ENCODE measurements around the gene ITGB1. TPM values are rescaled to one million over a fixed set of nuclear protein-coding genes. Genes with fewer than 3 reads are reported as not detected.
"Not testable (repeated sequence)": the region's sequence is repeated elsewhere in the genome, so short reads cannot be mapped to it uniquely, and the experiment has no call there.

The ITGB1 gene
- total RNA-seq, 2 donors from 2014 or later = 125 to 126 TPM

GRCh38 chr10:32917817-32918216 lies 40.2 kb downstream of the ITGB1 start:
- H3K9me3 Mint-ChIP-seq; H3K27me3 Mint-ChIP-seq; H3K27ac Mint-ChIP-seq; H3K4me3 Mint-ChIP-seq; ATAC-seq (replicated peaks): not testable (repeated sequence)
- Mint-ChIP-seq H3K36me3 (ENCODE audit: low read depth) (peaks cover 97% of the 10 kb centered on the region), H3K4me1 (peaks cover 11% of the 10 kb centered on the region)

DNA sequence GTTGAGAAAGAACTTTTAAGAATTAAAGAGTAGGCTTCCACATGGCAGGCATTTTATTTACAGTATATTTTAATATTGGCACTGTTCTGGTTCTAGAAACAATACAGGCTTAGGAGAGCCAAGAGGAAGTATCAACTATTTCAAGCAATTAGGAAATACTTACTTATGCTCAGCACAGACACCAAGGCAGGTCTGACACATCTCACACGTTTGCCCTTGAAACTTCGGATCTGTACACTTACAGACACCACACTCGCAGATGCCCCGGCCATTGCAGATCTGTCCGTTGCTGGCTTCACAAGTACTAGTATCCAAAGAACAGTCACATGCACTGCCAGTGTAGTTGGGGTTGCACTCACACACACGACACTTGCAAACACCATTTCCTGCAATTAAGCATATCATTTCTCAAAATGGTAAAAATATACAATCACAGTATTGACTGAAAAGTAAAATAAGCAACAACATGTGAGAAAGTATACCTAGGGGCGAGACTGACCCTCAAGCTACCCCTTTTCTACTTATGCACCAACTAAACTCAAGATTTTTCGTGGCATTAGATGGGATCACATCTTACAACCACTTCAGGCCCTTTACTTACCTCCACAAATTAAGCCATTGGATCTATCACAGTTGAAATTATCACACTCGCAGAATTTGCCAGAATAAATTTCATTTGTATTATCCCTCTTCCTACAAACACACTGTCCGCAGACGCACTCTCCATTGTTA lies 46.6 kb downstream of the ITGB1 start:
- no peak for ATAC-seq (replicated peaks)
- peaks cover 11% of the 10 kb centered on the region for H3K4me1 Mint-ChIP-seq
- H3K4me3 Mint-ChIP-seq = no peak overlapping the region
- peaks cover 100% of the 10 kb centered on the region for H3K36me3 Mint-ChIP-seq (ENCODE audit: low read depth)
- no peak overlapping the region for H3K27ac Mint-ChIP-seq
- no peaks in the 10 kb centered on the region for H3K9me3 Mint-ChIP-seq
- H3K27me3 Mint-ChIP-seq = no peaks in the 10 kb centered on the region

DNA sequence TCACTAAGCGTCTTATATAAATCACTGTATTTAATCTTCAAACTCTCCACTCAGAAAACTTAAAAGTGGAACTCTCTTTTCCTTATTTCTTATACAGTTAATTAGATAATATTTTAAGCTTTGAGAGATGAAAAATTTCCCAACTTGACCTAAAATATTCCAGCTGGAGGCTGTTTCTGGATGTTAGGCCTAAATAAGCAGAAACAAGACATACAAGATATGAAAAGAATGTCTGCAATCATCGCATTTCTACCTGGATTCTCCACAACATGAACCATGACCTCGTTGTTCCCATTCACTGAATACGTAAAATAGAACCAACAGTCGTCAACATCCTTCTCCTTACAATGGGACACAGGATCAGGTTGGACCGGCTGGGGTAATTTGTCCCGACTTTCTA lies 48.1 kb downstream of the ITGB1 start:
- Mint-ChIP-seq H3K36me3 (ENCODE audit: low read depth) (peaks cover 100% of the 10 kb centered on the region), H3K4me1 (peaks cover 14% of the 10 kb centered on the region)
- H3K27me3 Mint-ChIP-seq; H3K4me3 Mint-ChIP-seq; ATAC-seq (replicated peaks); H3K9me3 Mint-ChIP-seq; H3K27ac Mint-ChIP-seq: not testable (repeated sequence)

- no peak for ATAC-seq (replicated peaks)
- Mint-ChIP-seq H3K27ac (peak overlapping the region; percentile 28), H3K4me3 (no peak overlapping the region), H3K4me1 (peaks cover 14% of the 10 kb centered on the region), H3K9me3 (no peaks in the 10 kb centered on the region), H3K27me3 (no peaks in the 10 kb centered on the region), H3K36me3 (ENCODE audit: low read depth) (peaks cover 100% of the 10 kb centered on the region)
These were observed 48.6 kb downstream of the ITGB1 start for GRCh38 chr10:32909456-32909855.

DNA sequence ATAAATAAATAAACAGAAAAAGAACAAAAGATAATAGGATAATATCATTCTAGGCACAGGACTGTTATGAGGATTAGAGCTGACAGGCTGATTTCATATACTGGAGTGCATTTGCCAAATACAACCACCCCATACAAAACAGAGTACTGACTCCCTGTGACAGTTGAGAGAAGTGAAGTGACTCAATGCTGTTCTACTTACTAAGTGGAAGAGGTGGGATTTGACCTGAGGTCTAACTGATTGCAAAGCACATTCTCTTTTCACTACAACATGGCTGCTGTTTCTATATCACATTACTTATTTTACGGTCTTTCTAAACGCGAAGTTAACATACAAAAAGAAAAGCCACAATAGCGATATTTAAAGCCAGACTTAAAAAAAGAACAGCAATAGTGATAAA lies 51.4 kb downstream of the ITGB1 start:
- Mint-ChIP-seq H3K4me3 (peak overlapping the region; percentile 27), H3K4me1 (peaks cover 4% of the 10 kb centered on the region), H3K9me3 (no peaks in the 10 kb centered on the region), H3K27me3 (no peaks in the 10 kb centered on the region), H3K36me3 (ENCODE audit: low read depth) (peaks cover 99% of the 10 kb centered on the region), H3K27ac (peak overlapping the region; percentile 33)
- peak; percentile 21 for ATAC-seq (replicated peaks)

DNA sequence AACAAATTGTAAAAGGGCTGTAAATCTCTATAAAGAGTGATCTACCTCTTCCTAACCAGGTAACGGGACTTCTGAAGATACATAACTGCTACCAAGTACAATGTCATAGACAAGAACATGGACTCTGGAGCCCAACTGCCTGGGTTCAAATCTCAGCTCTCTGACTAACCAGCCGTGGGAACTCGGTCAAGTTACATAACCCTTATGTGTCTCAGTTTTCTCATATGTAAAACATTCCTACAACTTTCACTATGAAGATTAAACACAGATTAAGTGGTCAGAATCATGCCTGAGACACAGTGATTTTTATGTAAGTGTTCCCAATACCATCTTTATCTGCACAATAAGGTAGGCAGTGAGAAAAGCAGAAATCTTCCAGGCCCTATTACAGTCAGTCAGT lies 52.6 kb downstream of the ITGB1 start:
- Mint-ChIP-seq H3K27me3 (no peaks in the 10 kb centered on the region), H3K9me3 (no peaks in the 10 kb centered on the region), H3K4me3 (no peak overlapping the region), H3K4me1 (peaks cover 4% of the 10 kb centered on the region), H3K36me3 (ENCODE audit: low read depth) (peaks cover 89% of the 10 kb centered on the region), H3K27ac (peak overlapping the region; percentile 52)
- no peak for ATAC-seq (replicated peaks)

- Mint-ChIP-seq H3K27ac (no peak overlapping the region), H3K4me3 (no peak overlapping the region), H3K4me1 (peaks cover 4% of the 10 kb centered on the region), H3K9me3 (no peaks in the 10 kb centered on the region), H3K36me3 (ENCODE audit: low read depth) (peaks cover 88% of the 10 kb centered on the region), H3K27me3 (no peaks in the 10 kb centered on the region)
- no peak for ATAC-seq (replicated peaks)
These were observed 56.2 kb downstream of the ITGB1 start for GRCh38 chr10:32901815-32902214.

DNA sequence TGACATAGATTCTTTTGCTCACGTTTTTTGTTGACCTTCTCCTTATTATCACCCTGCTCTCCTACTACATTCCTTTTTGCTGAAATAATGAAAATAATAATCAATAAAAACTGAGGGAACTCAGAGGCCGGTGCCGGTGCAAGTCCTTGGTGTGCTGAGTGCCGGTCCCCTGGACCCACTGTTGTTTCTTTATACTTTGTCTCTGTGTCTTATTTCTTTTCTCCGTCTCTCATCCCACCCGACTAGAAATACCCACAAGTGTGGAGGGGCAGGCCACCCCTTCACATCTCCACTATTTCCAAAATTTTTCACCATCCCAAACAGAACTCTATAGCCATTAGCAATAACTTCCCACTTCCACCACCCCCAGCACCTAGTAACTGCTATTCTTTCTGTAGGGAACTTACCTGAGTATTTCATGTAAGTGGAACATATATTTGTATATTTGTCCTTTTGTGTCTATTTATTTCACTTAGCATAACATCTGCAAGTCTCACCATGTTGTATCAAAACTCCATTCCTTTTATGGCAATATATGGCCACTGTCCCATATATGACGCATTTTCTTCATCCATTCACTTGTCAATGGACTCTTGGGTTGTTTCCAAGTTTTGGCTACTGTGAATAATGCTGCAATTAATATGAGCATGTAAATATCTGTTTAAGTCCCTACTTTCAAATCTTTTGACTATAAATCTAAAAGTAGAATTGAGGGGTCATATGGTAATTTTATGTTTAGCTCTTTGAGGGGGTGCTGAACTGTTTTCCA lies 62.6 kb downstream of the ITGB1 start:
- H3K4me1 Mint-ChIP-seq; ATAC-seq (replicated peaks); H3K9me3 Mint-ChIP-seq; H3K27ac Mint-ChIP-seq; H3K27me3 Mint-ChIP-seq; H3K4me3 Mint-ChIP-seq: not testable (repeated sequence)
- peaks cover 54% of the 10 kb centered on the region for H3K36me3 Mint-ChIP-seq (ENCODE audit: low read depth)

DNA sequence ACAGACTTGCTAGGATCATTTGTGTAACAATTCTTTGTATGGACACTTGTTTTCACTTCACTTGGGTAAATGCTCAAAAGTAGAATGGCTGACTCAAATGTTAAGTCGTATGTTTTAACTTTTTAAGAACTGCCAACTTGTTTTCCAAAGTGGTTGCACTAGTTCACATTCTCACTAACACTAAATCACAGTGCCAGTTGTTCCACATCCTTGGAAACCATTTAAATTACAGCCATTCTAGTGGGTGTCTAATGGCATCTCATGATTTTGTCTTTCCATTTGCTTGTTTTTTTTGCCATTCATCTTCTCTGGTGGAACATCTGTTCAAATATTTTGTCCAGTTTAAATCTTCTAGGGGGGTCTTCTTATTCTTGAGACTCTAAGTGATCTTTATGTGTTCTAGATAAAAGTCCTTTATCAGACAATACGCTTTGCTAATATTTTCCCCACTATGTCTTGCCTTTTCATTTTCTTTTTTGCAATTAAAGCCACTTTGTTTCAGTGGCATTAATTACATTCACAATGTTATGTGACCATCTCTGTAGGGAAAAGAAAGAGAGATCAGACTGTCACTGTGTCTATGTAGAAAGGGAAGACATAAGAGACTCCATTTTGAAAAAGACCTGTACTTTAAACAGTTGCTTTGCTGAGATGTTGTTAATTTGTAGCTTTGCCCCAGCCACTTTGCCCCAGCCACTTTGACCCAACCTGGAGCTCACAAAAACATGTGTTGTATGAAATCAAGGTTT lies 63.9 kb downstream of the ITGB1 start:
- peaks cover 41% of the 10 kb centered on the region for H3K36me3 Mint-ChIP-seq (ENCODE audit: low read depth)
- peaks cover 13% of the 10 kb centered on the region for H3K4me1 Mint-ChIP-seq

GRCh38 chr10:32893434-32893833 lies 64.6 kb downstream of the ITGB1 start:
- H3K27ac Mint-ChIP-seq = no peak overlapping the region
- no peak overlapping the region for H3K4me3 Mint-ChIP-seq
- no peak for ATAC-seq (replicated peaks)
- no peaks in the 10 kb centered on the region for H3K27me3 Mint-ChIP-seq
- peaks cover 13% of the 10 kb centered on the region for H3K4me1 Mint-ChIP-seq
- peaks cover 35% of the 10 kb centered on the region for H3K36me3 Mint-ChIP-seq (ENCODE audit: low read depth)
- H3K9me3 Mint-ChIP-seq = no peaks in the 10 kb centered on the region

More for the DNA sequence above, 63.9 kb downstream of the ITGB1 start:
- ATAC-seq (replicated peaks) = no peak
- Mint-ChIP-seq H3K9me3 (no peaks in the 10 kb centered on the region), H3K27me3 (no peaks in the 10 kb centered on the region), H3K4me3 (no peak overlapping the region), H3K27ac (no peak overlapping the region)

DNA sequence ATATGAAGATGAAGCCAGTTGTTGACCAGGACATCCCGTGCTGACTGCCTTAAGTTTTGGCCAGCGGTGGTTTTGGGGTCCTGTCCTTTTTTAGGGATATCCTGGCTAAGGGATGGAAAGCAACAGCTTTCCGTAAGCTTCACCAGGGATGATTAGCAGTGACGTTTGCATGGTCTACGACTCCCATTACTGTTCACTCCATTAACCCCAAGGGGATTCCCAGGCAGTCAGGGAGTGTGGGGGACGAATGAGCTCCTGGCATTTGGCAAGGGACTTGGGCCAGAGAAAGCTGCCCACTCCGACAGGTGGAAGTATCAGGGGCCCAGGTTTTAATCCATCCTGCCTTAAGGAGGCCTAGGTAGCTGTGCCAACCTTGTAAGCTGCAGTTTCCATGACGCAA lies 66.8 kb downstream of the ITGB1 start:
- Mint-ChIP-seq H3K4me1 (peaks cover 13% of the 10 kb centered on the region), H3K9me3 (no peaks in the 10 kb centered on the region), H3K36me3 (ENCODE audit: low read depth) (peaks cover 13% of the 10 kb centered on the region), H3K4me3 (no peak overlapping the region), H3K27ac (no peak overlapping the region), H3K27me3 (no peaks in the 10 kb centered on the region)
- no peak for ATAC-seq (replicated peaks)

GRCh38 chr10:32890444-32890843 lies 67.6 kb downstream of the ITGB1 start:
- no peak for ATAC-seq (replicated peaks)
- H3K4me1 Mint-ChIP-seq = peaks cover 13% of the 10 kb centered on the region
- H3K27ac Mint-ChIP-seq = no peak overlapping the region
- peaks cover 5% of the 10 kb centered on the region for H3K36me3 Mint-ChIP-seq (ENCODE audit: low read depth)
- no peaks in the 10 kb centered on the region for H3K27me3 Mint-ChIP-seq
- no peaks in the 10 kb centered on the region for H3K9me3 Mint-ChIP-seq
- H3K4me3 Mint-ChIP-seq = no peak overlapping the region

GRCh38 chr10:32889631-32890212 lies 68.3 kb downstream of the ITGB1 start:
- peak overlapping the region; percentile 49 for H3K27ac Mint-ChIP-seq
- peak overlapping the region; percentile 20 for H3K4me3 Mint-ChIP-seq
- no peaks in the 10 kb centered on the region for H3K9me3 Mint-ChIP-seq
- no peaks in the 10 kb centered on the region for H3K36me3 Mint-ChIP-seq (ENCODE audit: low read depth)
- H3K27me3 Mint-ChIP-seq = no peaks in the 10 kb centered on the region
- H3K4me1 Mint-ChIP-seq = peaks cover 13% of the 10 kb centered on the region
- no peak for ATAC-seq (replicated peaks)

- no peaks in the 10 kb centered on the region for H3K36me3 Mint-ChIP-seq (ENCODE audit: low read depth)
- H3K27me3 Mint-ChIP-seq = no peaks in the 10 kb centered on the region
- peaks cover 13% of the 10 kb centered on the region for H3K4me1 Mint-ChIP-seq
- no peaks in the 10 kb centered on the region for H3K9me3 Mint-ChIP-seq
- no peak for ATAC-seq (replicated peaks)
- no peak overlapping the region for H3K27ac Mint-ChIP-seq
- no peak overlapping the region for H3K4me3 Mint-ChIP-seq
These were observed 69.7 kb downstream of the ITGB1 start for GRCh38 chr10:32888161-32888927.
